ENCODE measurements around the gene FBXW4. TPM values are rescaled to one million over a fixed set of nuclear protein-coding genes. Genes with fewer than 3 reads are reported as not detected.
"Not testable (repeated sequence)": the region's sequence is repeated elsewhere in the genome, so short reads cannot be mapped to it uniquely, and the experiment has no call there.

Gene FBXW4
- total RNA-seq, 4 donors from 2014 or later, result 45.1 to 94.7 (median 64.3) TPM

- DNase-seq, result no peak
- TF ChIP-seq CTCF (IDR thresholded peaks at IDR 0.05) (no peak), POLR2A (IDR thresholded peaks at IDR 0.05) (no peak)
- no peaks in the 10 kb centered on the region for H3K36me3 ChIP-seq
- peak overlapping the region in 1 of 2 donors; percentile 50 for H3K27ac ChIP-seq
- no peak overlapping the region for H3K4me3 ChIP-seq
- H3K4me1 ChIP-seq, result no peaks in the 10 kb centered on the region
- intact Hi-C loops (cut with DNase I; ENCODE audit: low total_unique reads), result no loop called here
- H3K9me3 ChIP-seq, result no peaks in the 10 kb centered on the region
- H3K27me3 ChIP-seq, result no peaks in the 10 kb centered on the region
Observed at GRCh38 chr10:101595591-101596433, 99.2 kb downstream of the FBXW4 start.

GRCh38 chr10:101593331-101593730 is 101.6 kb downstream of the FBXW4 start:
- H3K36me3 ChIP-seq; H3K27ac ChIP-seq; H3K4me3 ChIP-seq; H3K9me3 ChIP-seq; DNase-seq; H3K27me3 ChIP-seq; H3K4me1 ChIP-seq; intact Hi-C loops (cut with DNase I; ENCODE audit: low total_unique reads): not testable (repeated sequence)

GRCh38 chr10:101588879-101589278 is 106.1 kb downstream of the FBXW4 start:
- H3K27me3 ChIP-seq, result no peaks in the 10 kb centered on the region
- no peaks in the 10 kb centered on the region for H3K36me3 ChIP-seq
- H3K27ac ChIP-seq, result no peak overlapping the region
- intact Hi-C loops (cut with DNase I; ENCODE audit: low total_unique reads), result no loop called here
- H3K4me3 ChIP-seq, result peak overlapping the region; percentile 50 to 78
- no peaks in the 10 kb centered on the region for H3K4me1 ChIP-seq
- no peak for DNase-seq
- TF ChIP-seq POLR2A (IDR thresholded peaks at IDR 0.05) (no peak), CTCF (IDR thresholded peaks at IDR 0.05) (no peak)
- no peaks in the 10 kb centered on the region for H3K9me3 ChIP-seq

- intact Hi-C loops (cut with DNase I; ENCODE audit: low total_unique reads), result no loop called here
- H3K36me3 ChIP-seq, result no peaks in the 10 kb centered on the region
- no peaks in the 10 kb centered on the region for H3K4me1 ChIP-seq
- H3K4me3 ChIP-seq, result peak within 1 kb of the TSS; percentile 50 to 78
- no peak for TF ChIP-seq POLR2A (IDR thresholded peaks at IDR 0.05)
- no peak for TF ChIP-seq CTCF (IDR thresholded peaks at IDR 0.05)
- no peaks in the 10 kb centered on the region for H3K27me3 ChIP-seq
- H3K9me3 ChIP-seq, result no peaks in the 10 kb centered on the region
- peak within 1 kb of the TSS; percentile 44 to 59 for H3K27ac ChIP-seq
- peak; percentile 94 to 97 for DNase-seq
Observed at GRCh38 chr10:101587725-101588653, 107.0 kb downstream of the FBXW4 start, which contains the start of the genes DPCD and POLL. Gene DPCD, plus strand, starts transcription at chr10:101588321. Its CDS starts 16 bp downstream, at chr10:101588337. Gene POLL, minus strand, starts transcription at chr10:101588257. Its CDS starts 897 bp downstream, at chr10:101587360.

- Histone ChIP-seq H3K27ac (no peak overlapping the region), H3K27me3 (no peaks in the 10 kb centered on the region), H3K9me3 (no peaks in the 10 kb centered on the region), H3K4me1 (no peaks in the 10 kb centered on the region), H3K36me3 (no peaks in the 10 kb centered on the region), H3K4me3 (no peak overlapping the region)
- TF ChIP-seq CTCF (IDR thresholded peaks at IDR 0.05) (no peak), POLR2A (IDR thresholded peaks at IDR 0.05) (no peak)
- intact Hi-C loops (cut with DNase I; ENCODE audit: low total_unique reads), result no loop called here
- DNase-seq, result no peak
Observed at GRCh38 chr10:101585841-101586240, 109.1 kb downstream of the FBXW4 start.

All from uterus (tissue), 4 donors.